AG04449 (cell line): ENCODE measurements around the gene AP1M1.
A peak's percentile ranks its signal among the peaks of the same experiment; 100 is the strongest.

ENCODE experiments used
- CTCF ChIA-PET: fragments of 350-600 bp; formaldehyde crosslinking; extraction: SDS; loops from one replicate; lab custom pipeline; 2021; ENCODE audit warnings: antibody characterized with exemption; lab: Yijun Ruan, JAX
- POLR2A ChIA-PET: fragments of 400-600, 350-600 bp; formaldehyde crosslinking; extraction: SDS; loops from one replicate; lab custom pipeline; 2020; ENCODE audit warnings: antibody characterized with exemption, inconsistent platforms; lab: Yijun Ruan, JAX
- DNase-seq: peaks from one replicate; pipeline ENCODE4 v3.0.0-alpha.2; 2010; ENCODE audit warnings: low read depth, low spot score
- H3K4me3 ChIP-seq: 2 replicates; pipeline ENCODE4 v1.5.1; 2011; ENCODE audit warnings: low read depth, mild to moderate bottlenecking, control low read depth, low read length
- TF ChIP-seq, protein P1 (sequence below): IDR thresholded peaks from one replicate; pipeline ENCODE4 v1.5.1; 2011; ENCODE audit warnings: mild to moderate bottlenecking, moderate library complexity, low read length, control low read depth, inconsistent platforms; ENCODE audit not compliant: insufficient read depth; ENCODE audit errors: missing control alignments

The AP1M1 gene

DNA sequence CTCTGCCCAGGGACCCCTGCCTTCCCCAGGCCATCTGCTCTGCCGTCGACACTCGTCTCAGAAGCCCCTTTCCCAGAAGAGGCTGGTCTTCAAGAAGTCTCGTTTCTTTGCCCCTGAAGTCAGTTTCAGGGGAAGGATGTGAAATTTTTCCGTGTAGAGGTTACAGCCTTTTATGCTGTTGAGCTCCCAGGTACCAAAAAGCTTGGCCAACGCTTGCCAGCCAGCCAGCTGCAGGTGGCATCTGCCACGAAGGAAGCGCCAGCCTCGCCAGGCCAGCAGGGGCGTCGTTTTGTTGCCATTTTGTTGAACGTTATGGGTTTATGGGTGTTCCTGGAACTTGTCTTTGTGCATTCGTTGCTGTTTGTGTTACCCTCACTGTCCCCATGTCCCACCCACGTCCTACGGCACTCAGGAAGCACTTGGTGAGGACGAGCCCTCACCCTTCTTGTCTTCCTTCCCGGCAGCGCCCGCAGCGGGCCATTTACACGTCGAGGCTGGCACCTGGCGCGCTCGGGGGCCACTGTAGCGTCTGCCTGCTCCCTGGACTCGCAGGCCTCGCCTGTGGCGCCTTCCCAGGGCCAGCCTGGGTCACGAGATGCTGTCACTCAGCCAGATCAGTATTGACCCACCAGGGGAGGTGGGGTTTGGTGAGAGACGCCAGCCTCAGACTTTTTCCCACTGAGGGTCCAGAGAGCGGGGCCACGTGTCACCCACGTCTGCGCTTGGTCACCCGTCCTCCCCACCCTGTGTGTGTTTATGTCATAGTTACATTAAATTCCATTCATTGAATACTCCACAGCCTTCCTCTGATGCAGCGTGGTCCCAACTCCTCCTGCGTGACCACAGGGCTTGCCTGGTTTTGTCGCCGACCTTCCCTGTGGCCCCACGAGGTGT is 37.1 kb downstream of the AP1M1 start:
- ChIA-PET CTCF (interaction anchor here (0.7 to 1.0 kb wide), 5 partner anchors 9 to 151 kb away, joined by 3 to 6 read pairs (median 3); no protein-coding TSS in a partner anchor), POLR2A (no interaction called here)
- H3K4me3 ChIP-seq, result no peak overlapping the region
- no peak for DNase-seq
- TF ChIP-seq, protein P1, sequence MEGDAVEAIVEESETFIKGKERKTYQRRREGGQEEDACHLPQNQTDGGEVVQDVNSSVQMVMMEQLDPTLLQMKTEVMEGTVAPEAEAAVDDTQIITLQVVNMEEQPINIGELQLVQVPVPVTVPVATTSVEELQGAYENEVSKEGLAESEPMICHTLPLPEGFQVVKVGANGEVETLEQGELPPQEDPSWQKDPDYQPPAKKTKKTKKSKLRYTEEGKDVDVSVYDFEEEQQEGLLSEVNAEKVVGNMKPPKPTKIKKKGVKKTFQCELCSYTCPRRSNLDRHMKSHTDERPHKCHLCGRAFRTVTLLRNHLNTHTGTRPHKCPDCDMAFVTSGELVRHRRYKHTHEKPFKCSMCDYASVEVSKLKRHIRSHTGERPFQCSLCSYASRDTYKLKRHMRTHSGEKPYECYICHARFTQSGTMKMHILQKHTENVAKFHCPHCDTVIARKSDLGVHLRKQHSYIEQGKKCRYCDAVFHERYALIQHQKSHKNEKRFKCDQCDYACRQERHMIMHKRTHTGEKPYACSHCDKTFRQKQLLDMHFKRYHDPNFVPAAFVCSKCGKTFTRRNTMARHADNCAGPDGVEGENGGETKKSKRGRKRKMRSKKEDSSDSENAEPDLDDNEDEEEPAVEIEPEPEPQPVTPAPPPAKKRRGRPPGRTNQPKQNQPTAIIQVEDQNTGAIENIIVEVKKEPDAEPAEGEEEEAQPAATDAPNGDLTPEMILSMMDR, result no peak

DNA sequence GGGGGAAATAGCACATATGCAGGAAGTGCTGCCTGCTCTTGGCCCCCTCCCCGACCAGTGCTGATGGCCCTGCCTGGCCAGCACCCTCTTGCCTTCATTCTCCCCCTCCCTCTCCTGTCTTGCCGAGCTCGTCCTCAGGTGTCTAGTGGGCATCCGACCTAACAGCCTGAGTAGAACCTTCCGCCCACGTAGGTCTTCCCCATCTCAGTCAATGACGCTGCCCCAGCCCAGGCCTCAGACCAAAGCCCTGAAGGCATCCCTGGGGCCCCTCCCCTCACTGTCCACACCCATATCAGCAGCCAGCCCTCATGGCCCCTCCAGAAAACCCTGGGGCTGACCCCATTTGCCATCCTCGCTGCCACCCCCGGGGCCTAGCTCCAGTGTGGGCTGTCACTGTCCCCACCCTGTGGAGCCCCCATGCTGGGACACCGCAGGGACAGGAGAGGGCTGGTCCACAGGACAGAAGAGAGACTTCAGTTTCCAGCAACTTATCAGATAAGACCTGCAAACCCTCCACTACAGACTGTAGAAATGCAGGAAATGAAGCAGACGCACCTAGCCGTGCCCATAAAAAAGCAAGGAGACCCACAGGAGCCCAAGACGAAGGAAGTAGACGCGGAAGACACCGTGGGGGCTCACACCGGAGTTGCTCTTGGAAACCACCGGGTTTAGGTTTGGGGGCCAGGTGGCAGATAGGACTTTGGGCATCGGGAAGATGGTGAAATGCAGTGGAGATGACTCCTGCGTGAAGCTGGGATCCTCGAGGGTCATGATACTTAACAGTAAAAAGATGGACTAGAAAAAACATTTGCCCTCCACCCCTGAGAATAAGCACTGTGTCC is 38.3 kb downstream of the AP1M1 start:
- ChIA-PET CTCF (interaction anchor here (0.7 to 1.8 kb wide), 7 partner anchors 10 to 150 kb away, joined by 3 to 6 read pairs (median 4); no protein-coding TSS in a partner anchor), POLR2A (no interaction called here)
- TF ChIP-seq, protein P1, result no peak
- H3K4me3 ChIP-seq, result no peak overlapping the region
- no peak for DNase-seq

DNA sequence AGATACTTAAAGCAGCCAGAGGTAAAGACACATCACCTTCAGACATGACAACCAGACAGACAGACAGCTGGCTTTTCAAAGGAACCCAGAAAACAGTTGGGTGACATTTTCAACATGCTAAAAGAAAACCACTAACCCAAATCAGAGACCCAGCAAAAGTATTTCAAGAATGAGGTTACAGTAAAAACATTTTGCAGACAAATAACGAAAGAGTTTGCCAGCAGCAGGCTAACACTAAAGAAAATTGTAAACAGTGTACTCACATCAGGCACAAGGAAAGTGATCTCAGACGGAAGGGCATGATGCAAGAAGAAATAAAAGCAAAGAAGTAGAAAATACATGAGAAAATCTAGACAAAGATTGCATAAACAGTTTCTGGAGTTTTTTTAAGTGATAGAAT is 46.4 kb downstream of the AP1M1 start:
- CTCF ChIA-PET, result interaction anchor here (1.1 to 8.2 kb wide), 3 partner anchors 132 to 143 kb away, joined by 3 to 352 read pairs (median 169); no protein-coding TSS in a partner anchor
- TF ChIP-seq, protein P1, result no peak
- peak; percentile 10 for DNase-seq
- POLR2A ChIA-PET, result no interaction called here
- no peak overlapping the region for H3K4me3 ChIP-seq

GRCh38 chr19:16247353-16248182 is 49.9 kb downstream of the AP1M1 start:
- TF ChIP-seq, protein P1, result peak; percentile 96
- peak; percentile 4 for DNase-seq
- ChIA-PET POLR2A (interaction anchor here (0.8 kb wide), 1 partner anchor 77 kb away, joined by 6 read pairs; the partner anchor contains the start of gene KLF2), CTCF (interaction anchor here (0.6 to 8.2 kb wide), 39 partner anchors 8 to 617 kb away, joined by 3 to 352 read pairs (median 5); no protein-coding TSS in a partner anchor)
- no peak overlapping the region for H3K4me3 ChIP-seq

GRCh38 chr19:16248380-16249023 is 50.8 kb downstream of the AP1M1 start:
- POLR2A ChIA-PET, result interaction anchor here (0.8 kb wide), 1 partner anchor 76 kb away, joined by 6 read pairs; the partner anchor contains the start of gene KLF2
- H3K4me3 ChIP-seq, result no peak overlapping the region
- TF ChIP-seq, protein P1, result no peak
- CTCF ChIA-PET, result interaction anchor here (0.8 to 8.2 kb wide), 21 partner anchors 9 to 618 kb away, joined by 3 to 352 read pairs (median 6); no protein-coding TSS in a partner anchor
- no peak for DNase-seq
